Spleen (tissue), 11 donors: ENCODE data around the gene TSNAX. TPM values are rescaled to one million over a fixed set of nuclear protein-coding genes. Genes with fewer than 3 reads are reported as not detected.

Experiments used
- DNase-seq: peaks from one replicate; pipeline ENCODE4 v3.0.0-alpha.2; 2020
- H3K27ac ChIP-seq, 8 donors: fragments of 200-600 bp; sonication (generic) in 7 of 8; 1 replicate in 4 of 8; 2 replicates in 4 of 8; pipeline versions ENCODE4 v1.5.0 to v1.8.0; 2016 to 2021; ENCODE audit warnings: inconsistent platforms in 4 of 8, mild to moderate bottlenecking in 4 of 8, moderate library complexity in 1 of 8
- H3K27me3 ChIP-seq, 7 donors: fragments of 200-600 bp; sonication (generic) in 6 of 7; replicated peaks in 1 of 7; 1 replicate in 4 of 7; 2 replicates in 3 of 7; pipeline versions ENCODE4 v1.5.0 to v1.8.0; 2016 to 2021; ENCODE audit warnings: inconsistent platforms in 3 of 7, mild to moderate bottlenecking in 1 of 7
- H3K36me3 ChIP-seq, 6 donors: fragments of 200-600 bp; sonication (generic) in 5 of 6; 1 replicate in 4 of 6; 2 replicates in 2 of 6; pipeline versions ENCODE4 v1.5.0 to v1.8.0; 2016 to 2021; ENCODE audit warnings: inconsistent platforms in 2 of 6
- H3K4me1 ChIP-seq, 6 donors: fragments of 200-600 bp; sonication (generic) in 5 of 6; 1 replicate in 3 of 6; 2 replicates in 3 of 6; pipeline versions ENCODE4 v1.5.0 to v1.8.0; 2016 to 2021; ENCODE audit warnings: inconsistent platforms in 3 of 6
- H3K4me3 ChIP-seq, 8 donors: fragments of 200-600 bp; sonication (generic) in 7 of 8; 1 replicate in 4 of 8; 2 replicates in 4 of 8; pipeline versions ENCODE4 v1.5.0 to v1.8.0; 2016 to 2021; ENCODE audit warnings: inconsistent platforms in 4 of 8, mild to moderate bottlenecking in 4 of 8, moderate library complexity in 2 of 8
- H3K9me3 ChIP-seq, 8 donors: fragments of 200-600 bp; sonication (generic) in 7 of 8; 1 replicate in 4 of 8; 2 replicates in 4 of 8; pipeline versions ENCODE4 v1.5.0 to v1.8.0; 2016 to 2021; ENCODE audit warnings: inconsistent platforms in 4 of 8
- CTCF ChIP-seq, 11 experiments: fragments of 200-600 bp in 7 of 11; fragments of 450-650 bp in 4 of 11; sonication (generic) in 4 of 11; IDR thresholded peaks in 8 of 11; conservative IDR thresholded peaks in 3 of 11; 1 replicate in 7 of 11; 2 replicates in 4 of 11; pipeline versions ENCODE4 v1.4.0 to v1.8.0; 2016 to 2021; ENCODE audit warnings: antibody characterized with exemption in 11 of 11, inconsistent platforms in 4 of 11, mild to moderate bottlenecking in 1 of 11
- POLR2A ChIP-seq, 3 donors: fragments of 450-650 bp; IDR thresholded peaks; one replicate each; pipeline ENCODE4 v1.5.1; 2017; ENCODE audit warnings: antibody characterized with exemption in 3 of 3, mild to moderate bottlenecking in 1 of 3
- POLR2AphosphoS5 ChIP-seq, 3 donors: sonication (generic); formaldehyde crosslinking; IDR thresholded peaks; one replicate each; pipeline ENCODE4 v1.5.1; 2017; ENCODE audit warnings: antibody characterized with exemption in 3 of 3
- WGBS, 5 donors: extraction: QIAGEN DNeasy Blood & Tissue Kit in 3 of 5; methylation state at CpG; one replicate each; pipeline versions ENCODE4 v1.1.5 to v1.1.7; 2013 to 2018; 5-methylcytosine and 5-hydroxymethylcytosine counted together
- intact Hi-C: fragments of 100-400 bp; cut with DNase I; formaldehyde crosslinking; loops from one replicate; pipeline ENCODE4 v1.15.0; 2023; ENCODE audit warnings: low total_unique reads
- polyA plus RNA-seq, 3 donors: library from polyadenylated mRNA; stranded (reverse); fragments of 200-250 nt; gene quantifications; one replicate each; pipeline ENCODE4 v1.2.1, GENCODE V29; 2013
- total RNA-seq, 7 donors: library from RNA; depleted of rRNA in 3 of 7; stranded (reverse); fragments of >200 nt in 3 of 7; fragmentation: NEBNext Ultra II Directional in 4 of 7; extraction: Animal tissue kit (Norgen Biotek cat#: 25700) in 4 of 7; gene quantifications; one replicate each; pipeline versions ENCODE4 v1.1.0 to v1.2.1, GENCODE V29; 2016 to 2021
- donor health status: healthy with polysubstance abuse.
- donor health status: DM: no; HTN: no; CAD: no; lungs with moderate emphysema.
- donor health status: DM: no; HTN: no; CAD: no.
- donor health status: Bipolar disorder and iron deficiency.
- donor health status: healthy.
- donor health status: DM: no; HTN: no; CAD: no.
- donor health status: DM: yes; HTN: yes; CAD: no.

The TSNAX gene
- total and polyA plus RNA-seq, 10 donors, result 14.0 to 61.8 (median 48.0) TPM

GRCh38 chr1:231594749-231595148, 66.3 kb downstream of the TSNAX start:
- intact Hi-C loops, result loop anchor here (5.0 kb wide), 1 partner anchor 232 kb away; no protein-coding TSS in a partner anchor

GRCh38 chr1:231596337-231596791, 67.9 kb downstream of the TSNAX start:
- Histone ChIP-seq H3K9me3 (no peaks in the 10 kb centered on the region), H3K27me3 (no peaks in the 10 kb centered on the region), H3K4me1 (peaks cover 0 to 24% (median 13%) of the 10 kb centered on the region in 6 donors), H3K27ac (no peak overlapping the region), H3K36me3 (no peaks in the 10 kb centered on the region), H3K4me3 (no peak overlapping the region)
- TF ChIP-seq POLR2AphosphoS5 (IDR thresholded peaks at IDR 0.05) (no peak), CTCF (IDR thresholded peaks at IDR 0.05 in 8 of 11, conservative IDR thresholded peaks at IDR 0.05 in 3 of 11) (no peak), POLR2A (IDR thresholded peaks at IDR 0.05) (no peak)
- 39 to 53% (median 47%) methylated on average over 5 of the region's 5 CpGs for WGBS, 5 donors
- intact Hi-C loops, result no loop called here
- DNase-seq, result no peak

More at GRCh38 chr1:231594749-231595148, 66.3 kb downstream of the TSNAX start:
- H3K36me3 ChIP-seq, result no peaks in the 10 kb centered on the region
- no peaks in the 10 kb centered on the region for H3K27me3 ChIP-seq
- no peak for DNase-seq
- H3K27ac ChIP-seq, result no peak overlapping the region
- no peak overlapping the region for H3K4me3 ChIP-seq
- WGBS, 5 donors, result 85 to 92% (median 88%) methylated on average over 4 of the region's 4 CpGs
- no peaks in the 10 kb centered on the region for H3K9me3 ChIP-seq
- peaks cover 0 to 24% (median 15%) of the 10 kb centered on the region in 6 donors for H3K4me1 ChIP-seq
- no peak for TF ChIP-seq CTCF (IDR thresholded peaks at IDR 0.05 in 8 of 11, conservative IDR thresholded peaks at IDR 0.05 in 3 of 11)
- TF ChIP-seq POLR2A (IDR thresholded peaks at IDR 0.05), result no peak
- TF ChIP-seq POLR2AphosphoS5 (IDR thresholded peaks at IDR 0.05), result no peak

- DNase-seq, result no peak
- 88 to 95% (median 91%) methylated on average over 1 of the region's 1 CpG for WGBS, 5 donors
- intact Hi-C loops, result no loop called here
- H3K9me3 ChIP-seq, result no peaks in the 10 kb centered on the region
- TF ChIP-seq POLR2A (IDR thresholded peaks at IDR 0.05) (no peak), CTCF (IDR thresholded peaks at IDR 0.05 in 8 of 11, conservative IDR thresholded peaks at IDR 0.05 in 3 of 11) (no peak), POLR2AphosphoS5 (IDR thresholded peaks at IDR 0.05) (no peak)
- H3K4me1 ChIP-seq, result peaks cover 0 to 16% (median 6%) of the 10 kb centered on the region in 6 donors
- H3K4me3 ChIP-seq, result no peak overlapping the region
- no peaks in the 10 kb centered on the region for H3K36me3 ChIP-seq
- no peaks in the 10 kb centered on the region for H3K27me3 ChIP-seq
- no peak overlapping the region for H3K27ac ChIP-seq
These were observed 69.5 kb downstream of the TSNAX start for GRCh38 chr1:231597971-231598370.

GRCh38 chr1:231600458-231600976, 72.0 kb downstream of the TSNAX start:
- Histone ChIP-seq H3K36me3 (no peaks in the 10 kb centered on the region), H3K9me3 (no peaks in the 10 kb centered on the region), H3K4me1 (peaks cover 0 to 33% (median 12%) of the 10 kb centered on the region in 6 donors), H3K27me3 (no peaks in the 10 kb centered on the region), H3K27ac (peak overlapping the region in 3 of 8 donors; percentile 11 to 27 (median 26)), H3K4me3 (no peak overlapping the region)
- 60 to 71% (median 66%) methylated on average over 7 of the region's 7 CpGs for WGBS, 5 donors
- intact Hi-C loops, result no loop called here
- DNase-seq, result no peak
- TF ChIP-seq POLR2A (IDR thresholded peaks at IDR 0.05) (no peak), CTCF (IDR thresholded peaks at IDR 0.05 in 8 of 11, conservative IDR thresholded peaks at IDR 0.05 in 3 of 11) (no peak), POLR2AphosphoS5 (IDR thresholded peaks at IDR 0.05) (no peak)
